Stimulated activated effector memory CD8-positive, alpha-beta T cell treated with anti-CD3 and anti-CD28 coated beads, Interleukin-12 subunit alpha, Interleukin-12 subunit beta, amount 100 ng/mL, for 72 hours (primary cell): Measurements from ENCODE around the gene KLF7.

ENCODE experiments used
- ATAC-seq: fragments of 150-1000 bp; cut with Tn5 transposase; 2 replicates; pipeline ENCODE4 v1.10.0; 2021
- DNase-seq, 2 donors: peaks; one replicate each; pipeline ENCODE4 v3.0.0; 2021 to 2022; ENCODE audit warnings: low spot score in 2 of 2
- H3K27ac Mint-ChIP-seq: one replicate; pipeline ENCODE4 v1.8.0; 2022; ENCODE audit warnings: mild to moderate bottlenecking, mixed read lengths
- H3K36me3 Mint-ChIP-seq: one replicate; pipeline ENCODE4 v1.8.0; 2022; ENCODE audit warnings: mild to moderate bottlenecking, mixed read lengths
- H3K4me1 Mint-ChIP-seq: one replicate; pipeline ENCODE4 v1.8.0; 2022; ENCODE audit warnings: mixed read lengths
- H3K4me3 Mint-ChIP-seq: one replicate; pipeline ENCODE4 v1.8.0; 2022; ENCODE audit warnings: mild to moderate bottlenecking, mixed read lengths
- H3K9me3 Mint-ChIP-seq: one replicate; pipeline ENCODE4 v1.8.0; 2022; ENCODE audit warnings: mixed read lengths

KLF7 gene

DNA sequence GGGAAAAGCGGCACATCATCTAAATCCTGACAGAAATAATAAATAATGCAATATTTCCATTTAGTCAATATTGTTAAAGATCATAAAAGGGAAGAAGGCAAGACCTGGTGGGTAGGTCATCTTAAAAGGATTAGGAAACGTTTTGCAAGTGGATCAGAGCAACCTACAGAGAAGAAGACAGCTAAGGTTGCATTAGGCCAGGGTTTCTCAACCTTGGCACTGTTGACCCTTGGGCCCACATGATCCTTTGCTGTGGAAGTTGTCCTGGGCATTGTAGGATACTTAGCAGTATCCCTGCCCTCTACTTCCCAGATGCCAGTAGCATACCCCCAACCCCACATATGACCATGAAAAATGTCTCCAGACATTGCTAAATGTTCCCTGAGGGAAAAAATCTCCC, 55.0 kb downstream of the KLF7 start:
- no peaks in the 10 kb centered on the region for H3K4me1 Mint-ChIP-seq

DNA sequence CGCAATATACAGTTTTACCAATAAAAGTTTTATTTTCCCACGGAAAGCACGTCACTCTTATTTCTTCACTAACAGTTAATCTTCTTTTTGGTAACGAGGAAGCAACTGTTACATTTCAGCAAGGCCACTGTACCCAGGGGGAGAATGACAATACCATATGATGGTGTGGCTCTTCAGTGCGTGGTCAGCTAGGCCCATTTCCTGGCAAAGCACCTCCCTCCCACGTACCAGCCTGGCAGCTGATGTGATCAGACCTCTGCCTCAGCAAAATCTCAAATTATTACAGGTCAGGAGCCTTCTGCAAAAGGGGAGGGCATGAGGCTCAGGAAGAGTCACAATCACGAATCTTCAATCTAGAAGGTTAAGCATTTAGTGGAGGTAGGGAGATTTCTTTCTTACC, 55.4 kb downstream of the KLF7 start:
- no peaks in the 10 kb centered on the region for H3K4me1 Mint-ChIP-seq
- peak; percentile 47 for ATAC-seq

More for the DNA sequence above, 55.0 kb downstream of the KLF7 start:
- peaks cover 5% of the 10 kb centered on the region for H3K36me3 Mint-ChIP-seq
- H3K4me3 Mint-ChIP-seq, result no peak overlapping the region
- no peaks in the 10 kb centered on the region for H3K9me3 Mint-ChIP-seq
- DNase-seq (no peak), ATAC-seq (no peak)
- H3K27ac Mint-ChIP-seq, result no peak overlapping the region

GRCh38 chr2:207109768-207110167, 56.0 kb downstream of the KLF7 start:
- no peaks in the 10 kb centered on the region for H3K4me1 Mint-ChIP-seq
- ATAC-seq (no peak), DNase-seq (no peak)
- H3K4me3 Mint-ChIP-seq, result no peak overlapping the region
- no peak overlapping the region for H3K27ac Mint-ChIP-seq
- no peaks in the 10 kb centered on the region for H3K9me3 Mint-ChIP-seq
- peaks cover 9% of the 10 kb centered on the region for H3K36me3 Mint-ChIP-seq

More for the DNA sequence above, 55.4 kb downstream of the KLF7 start:
- Mint-ChIP-seq H3K9me3 (no peaks in the 10 kb centered on the region), H3K27ac (no peak overlapping the region), H3K36me3 (peaks cover 5% of the 10 kb centered on the region), H3K4me3 (no peak overlapping the region)
- no peak for DNase-seq

GRCh38 chr2:207108440-207108839, 57.3 kb downstream of the KLF7 start:
- no peaks in the 10 kb centered on the region for H3K4me1 Mint-ChIP-seq

DNA sequence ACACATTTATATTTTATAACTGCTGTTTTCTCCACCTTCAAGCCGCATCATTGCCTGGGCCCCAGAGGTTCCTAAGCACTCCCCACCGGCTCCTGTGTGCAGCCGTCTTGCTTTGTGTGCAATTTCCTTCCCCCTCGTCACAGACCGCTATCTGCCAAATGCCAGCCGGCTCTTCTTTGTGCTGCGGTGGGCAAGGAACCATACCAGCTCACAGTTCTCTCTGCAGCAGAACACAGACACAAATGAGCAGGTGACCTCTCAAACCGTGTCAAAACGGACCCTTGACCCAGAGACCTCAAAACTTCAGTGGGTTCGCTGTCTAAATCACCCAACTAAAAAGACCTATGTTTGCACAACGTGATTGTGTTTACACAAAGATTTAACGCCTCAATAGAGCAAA, 58.2 kb downstream of the KLF7 start:
- no peak overlapping the region for H3K4me3 Mint-ChIP-seq
- peaks cover 6% of the 10 kb centered on the region for H3K36me3 Mint-ChIP-seq
- no peaks in the 10 kb centered on the region for H3K4me1 Mint-ChIP-seq
- H3K27ac Mint-ChIP-seq, result no peak overlapping the region
- no peaks in the 10 kb centered on the region for H3K9me3 Mint-ChIP-seq
- ATAC-seq (no peak), DNase-seq (no peak)

More at GRCh38 chr2:207108440-207108839, 57.3 kb downstream of the KLF7 start:
- no peaks in the 10 kb centered on the region for H3K9me3 Mint-ChIP-seq
- no peak for DNase-seq
- H3K4me3 Mint-ChIP-seq, result no peak overlapping the region
- H3K27ac Mint-ChIP-seq, result no peak overlapping the region
- ATAC-seq, result no peak
- H3K36me3 Mint-ChIP-seq, result peaks cover 6% of the 10 kb centered on the region

- H3K4me1 Mint-ChIP-seq, result no peaks in the 10 kb centered on the region
- no peak for ATAC-seq
- DNase-seq, result no peak
- H3K27ac Mint-ChIP-seq, result no peak overlapping the region
- peaks cover 6% of the 10 kb centered on the region for H3K36me3 Mint-ChIP-seq
- no peaks in the 10 kb centered on the region for H3K9me3 Mint-ChIP-seq
- H3K4me3 Mint-ChIP-seq, result no peak overlapping the region
Observed at GRCh38 chr2:207107131-207107530, 58.6 kb downstream of the KLF7 start.

DNA sequence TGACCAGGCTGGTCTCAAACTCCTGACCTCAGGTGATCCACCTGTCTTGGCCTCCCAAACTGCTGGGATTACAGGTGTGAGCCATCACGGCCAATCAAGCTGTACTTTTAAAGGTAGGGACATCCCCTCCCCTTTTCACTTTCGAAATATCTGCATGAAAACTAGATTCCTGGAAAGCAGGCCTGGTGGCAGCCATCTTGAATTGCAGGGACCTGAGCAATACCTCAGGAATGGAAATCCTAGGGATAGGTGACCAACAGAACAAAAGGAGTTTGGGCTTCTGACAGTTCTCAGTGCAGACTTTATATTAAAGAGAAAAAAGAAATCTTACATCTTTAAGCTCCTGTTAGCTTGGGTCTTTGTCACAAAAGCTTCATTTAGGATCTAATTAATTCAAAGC, 62.6 kb downstream of the KLF7 start:
- no peak overlapping the region for H3K4me3 Mint-ChIP-seq
- H3K4me1 Mint-ChIP-seq, result no peaks in the 10 kb centered on the region
- H3K9me3 Mint-ChIP-seq, result no peaks in the 10 kb centered on the region
- no peak overlapping the region for H3K27ac Mint-ChIP-seq
- H3K36me3 Mint-ChIP-seq, result peaks cover 6% of the 10 kb centered on the region
- DNase-seq (no peak), ATAC-seq (no peak)

DNA sequence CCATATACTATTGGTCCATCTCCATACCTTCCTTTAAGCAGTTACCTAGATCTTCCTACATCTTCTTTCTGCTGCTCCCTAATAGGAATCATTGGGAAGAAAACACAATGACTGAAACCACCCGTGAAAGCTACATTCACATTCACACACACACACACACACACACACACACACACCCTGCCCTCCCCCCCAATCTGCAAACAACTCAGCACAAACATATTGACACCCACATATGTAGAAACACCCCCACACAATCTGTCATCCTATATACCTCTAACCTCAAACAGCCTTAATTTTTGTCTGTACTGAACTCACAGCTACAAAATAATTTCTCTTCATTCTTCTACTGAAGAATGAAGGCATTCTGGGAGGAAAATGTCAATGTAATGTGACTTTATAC, 63.8 kb downstream of the KLF7 start:
- H3K36me3 Mint-ChIP-seq, result peaks cover 6% of the 10 kb centered on the region
- H3K4me3 Mint-ChIP-seq, result no peak overlapping the region
- no peak overlapping the region for H3K27ac Mint-ChIP-seq
- no peaks in the 10 kb centered on the region for H3K4me1 Mint-ChIP-seq
- ATAC-seq (no peak), DNase-seq (no peak)
- H3K9me3 Mint-ChIP-seq, result no peaks in the 10 kb centered on the region

DNA sequence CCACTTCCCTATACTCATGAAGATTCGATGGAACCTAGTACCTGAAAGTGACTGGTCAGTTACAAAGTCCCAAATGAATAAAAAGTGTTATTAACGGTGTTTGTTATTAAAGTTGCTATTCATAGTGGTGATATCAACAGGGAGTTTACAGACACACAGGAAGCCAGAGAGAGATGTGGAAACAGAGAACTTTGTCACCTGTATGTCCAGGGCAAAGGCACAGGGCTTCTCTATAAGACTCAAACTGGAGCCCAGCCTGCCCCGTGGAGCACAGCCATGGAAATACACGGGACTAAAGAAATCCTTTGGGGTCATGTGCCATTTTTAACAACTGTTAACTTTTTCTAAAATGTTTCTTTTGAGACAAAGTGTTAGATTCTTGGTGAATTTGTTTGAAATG, 68.5 kb downstream of the KLF7 start:
- Mint-ChIP-seq H3K4me3 (no peak overlapping the region), H3K27ac (no peak overlapping the region), H3K4me1 (no peaks in the 10 kb centered on the region), H3K36me3 (no peaks in the 10 kb centered on the region), H3K9me3 (no peaks in the 10 kb centered on the region)
- ATAC-seq (no peak), DNase-seq (no peak)

DNA sequence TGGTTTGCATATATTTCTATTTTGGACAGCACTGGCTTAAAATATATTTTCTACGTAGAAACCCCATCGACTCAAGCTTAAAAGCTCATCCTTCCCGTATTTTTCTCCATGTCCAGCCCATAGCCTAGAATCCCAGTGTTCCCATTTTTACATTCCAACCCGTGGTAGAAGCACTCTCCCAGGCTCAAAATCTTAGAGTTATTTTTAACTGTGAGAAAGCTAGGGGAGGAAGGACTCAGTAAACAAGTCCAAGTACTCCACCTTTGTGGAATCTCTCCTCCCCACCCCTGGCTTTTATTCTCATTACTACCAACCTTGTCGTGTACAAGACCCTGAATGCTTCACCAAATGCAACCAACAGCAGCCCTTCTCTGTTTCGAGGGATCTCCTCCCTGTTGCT, 69.8 kb downstream of the KLF7 start:
- no peak overlapping the region for H3K27ac Mint-ChIP-seq
- DNase-seq (no peak), ATAC-seq (no peak)

DNA sequence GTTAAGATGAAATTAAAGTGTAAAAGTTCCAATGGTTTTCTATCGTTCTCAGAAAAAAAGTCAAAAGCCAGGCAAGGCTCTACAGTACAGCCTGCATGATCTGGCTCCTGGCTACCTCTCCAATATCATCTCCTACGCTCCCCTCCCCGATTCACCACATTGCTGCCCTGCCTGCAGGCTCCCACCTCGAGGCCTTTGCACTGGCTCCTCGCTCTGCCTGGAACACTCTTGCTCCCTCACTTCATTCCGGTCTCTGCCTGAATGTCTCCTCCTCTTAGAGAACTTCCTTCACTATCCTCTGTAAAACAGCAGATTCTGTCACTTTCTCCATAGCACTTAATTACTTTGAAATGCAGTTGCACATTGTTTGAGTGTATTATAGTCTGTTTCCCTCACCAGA, 72.5 kb downstream of the KLF7 start:
- Mint-ChIP-seq H3K36me3 (peaks cover 4% of the 10 kb centered on the region), H3K4me3 (no peak overlapping the region), H3K9me3 (no peaks in the 10 kb centered on the region), H3K27ac (no peak overlapping the region), H3K4me1 (no peaks in the 10 kb centered on the region)
- DNase-seq, result no peak
- no peak for ATAC-seq

More for the DNA sequence above, 69.8 kb downstream of the KLF7 start:
- Mint-ChIP-seq H3K36me3 (no peaks in the 10 kb centered on the region), H3K4me3 (no peak overlapping the region), H3K9me3 (no peaks in the 10 kb centered on the region), H3K4me1 (no peaks in the 10 kb centered on the region)

- DNase-seq, result no peak
- no peak overlapping the region for H3K4me3 Mint-ChIP-seq
- H3K36me3 Mint-ChIP-seq, result peaks cover 6% of the 10 kb centered on the region
- no peak overlapping the region for H3K27ac Mint-ChIP-seq
- no peak for ATAC-seq
- no peaks in the 10 kb centered on the region for H3K9me3 Mint-ChIP-seq
- H3K4me1 Mint-ChIP-seq, result no peaks in the 10 kb centered on the region
Observed at GRCh38 chr2:207092818-207093217, 72.9 kb downstream of the KLF7 start.

DNA sequence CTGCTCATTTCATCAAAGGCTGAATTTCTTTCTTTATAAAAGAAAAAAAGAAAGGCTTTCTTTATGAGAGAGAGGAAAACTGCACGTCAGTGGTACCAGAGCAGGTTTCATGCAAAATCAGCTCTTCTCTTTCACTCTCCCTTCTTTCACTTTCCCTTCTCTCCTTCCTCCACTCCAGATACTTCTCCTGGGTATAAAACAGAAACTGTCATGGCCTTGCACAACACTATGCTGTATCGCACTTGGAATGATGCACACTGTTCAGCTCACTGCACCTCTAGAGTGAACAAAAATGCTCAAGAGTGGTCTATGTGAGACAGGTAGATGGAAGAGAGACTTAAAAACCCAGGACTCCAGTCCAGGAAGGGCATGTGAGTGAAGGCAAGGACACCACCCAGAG, 73.8 kb downstream of the KLF7 start:
- no peak for DNase-seq
- H3K9me3 Mint-ChIP-seq, result no peaks in the 10 kb centered on the region
- no peaks in the 10 kb centered on the region for H3K4me1 Mint-ChIP-seq
- H3K4me3 Mint-ChIP-seq, result no peak overlapping the region
- H3K27ac Mint-ChIP-seq, result no peak overlapping the region
- ATAC-seq, result no peak
- peaks cover 6% of the 10 kb centered on the region for H3K36me3 Mint-ChIP-seq

GRCh38 chr2:207091176-207091575, 74.6 kb downstream of the KLF7 start:
- H3K4me3 Mint-ChIP-seq, result no peak overlapping the region
- H3K27ac Mint-ChIP-seq, result no peak overlapping the region
- no peaks in the 10 kb centered on the region for H3K9me3 Mint-ChIP-seq
- ATAC-seq (no peak), DNase-seq (no peak)
- peaks cover 12% of the 10 kb centered on the region for H3K36me3 Mint-ChIP-seq
- no peaks in the 10 kb centered on the region for H3K4me1 Mint-ChIP-seq

GRCh38 chr2:207090389-207090788, 75.4 kb downstream of the KLF7 start:
- no peak overlapping the region for H3K4me3 Mint-ChIP-seq
- ATAC-seq, result no peak

DNA sequence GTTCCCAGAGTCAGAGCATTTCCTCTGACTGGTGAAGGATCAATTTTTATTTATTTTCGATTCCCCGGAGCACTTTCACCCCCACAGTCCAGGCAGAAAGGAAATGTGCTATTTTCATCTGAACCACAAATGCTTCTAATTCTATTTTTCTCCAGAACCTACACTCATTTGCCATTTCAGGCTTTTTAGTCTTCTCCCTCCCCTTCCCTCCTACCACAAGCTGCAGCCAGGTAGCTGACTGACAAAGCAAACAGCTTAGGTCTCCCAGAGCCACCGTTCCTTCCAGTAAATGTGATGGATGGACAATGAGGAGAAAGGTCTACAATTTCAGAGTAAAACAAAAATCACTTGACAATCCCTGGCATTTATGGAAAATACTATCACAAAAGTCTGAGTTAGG, 76.9 kb downstream of the KLF7 start:
- no peak overlapping the region for H3K4me3 Mint-ChIP-seq
- ATAC-seq (no peak), DNase-seq (no peak)
- H3K4me1 Mint-ChIP-seq, result no peaks in the 10 kb centered on the region
- H3K9me3 Mint-ChIP-seq, result no peaks in the 10 kb centered on the region
- H3K27ac Mint-ChIP-seq, result no peak overlapping the region
- H3K36me3 Mint-ChIP-seq, result peaks cover 12% of the 10 kb centered on the region

More at GRCh38 chr2:207090389-207090788, 75.4 kb downstream of the KLF7 start:
- H3K9me3 Mint-ChIP-seq, result no peaks in the 10 kb centered on the region
- no peaks in the 10 kb centered on the region for H3K4me1 Mint-ChIP-seq
- H3K36me3 Mint-ChIP-seq, result peaks cover 12% of the 10 kb centered on the region
- H3K27ac Mint-ChIP-seq, result no peak overlapping the region
- no peak for DNase-seq

DNA sequence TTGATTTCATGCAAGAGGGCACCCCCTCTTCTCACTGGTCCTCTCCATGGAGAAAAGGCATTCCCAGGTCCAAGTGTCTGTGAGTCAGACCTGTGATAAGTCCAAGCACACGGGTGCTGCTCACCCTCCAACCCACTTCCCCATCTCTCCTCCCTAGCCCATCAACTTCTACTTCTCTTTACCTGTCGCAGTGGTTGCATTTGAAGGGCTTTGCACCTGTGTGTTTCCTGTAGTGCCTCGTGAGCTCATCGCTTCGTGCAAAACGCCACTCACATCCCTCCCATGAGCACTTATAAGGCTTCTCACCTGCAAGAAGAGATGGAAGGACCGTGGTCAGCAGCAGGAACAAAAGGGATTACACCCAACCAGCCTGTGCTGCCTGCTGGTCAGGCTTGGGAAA, 77.5 kb downstream of the KLF7 start:
- Mint-ChIP-seq H3K4me3 (no peak overlapping the region), H3K36me3 (peaks cover 12% of the 10 kb centered on the region), H3K9me3 (no peaks in the 10 kb centered on the region), H3K27ac (no peak overlapping the region), H3K4me1 (no peaks in the 10 kb centered on the region)
- ATAC-seq (no peak), DNase-seq (no peak)
